ENCODE measurements around the gene MATN1.

GRCh38 chr1:30756545-30757351 is 33.4 kb upstream of the MATN1 start:
- TF ChIP-seq CTCF (conservative IDR thresholded peaks at IDR 0.05; ENCODE audit: low read length) = no peak
- TF ChIP-seq EZH2phosphoT487 (IDR thresholded peaks at IDR 0.05; ENCODE audit: borderline replicate concordance, low read depth, low read length) = no peak

Measured in OCI-LY7 (cell line).